HepG2 (cell line): ENCODE results near the gene TGFBRAP1. TPM values are rescaled to one million over a fixed set of nuclear protein-coding genes. Genes with fewer than 3 reads are reported as not detected.

ENCODE experiments used
- ATF7 ChIP-seq, 2 experiments: fragments of 450-650 bp in 1 of 2; sonication (generic) in 1 of 2; formaldehyde crosslinking in 1 of 2; IDR thresholded peaks; 2 replicates each; pipeline versions ENCODE4 v1.4.0 to v1.6.1; 2016 to 2020; ENCODE audit warnings: antibody characterized with exemption in 1 of 2, mild to moderate bottlenecking in 1 of 2, missing genetic modification reagents in 1 of 2
- HIVEP1 ChIP-seq: sonication (generic); formaldehyde crosslinking; IDR thresholded peaks from 2 replicates; pipeline ENCODE4 v1.4.0; 2020; ENCODE audit warnings: mild to moderate bottlenecking, missing genetic modification reagents
- NCOA2 ChIP-seq: sonication (generic); formaldehyde crosslinking; IDR thresholded peaks from 2 replicates; pipeline ENCODE4 v1.8.0; 2022; ENCODE audit warnings: inconsistent platforms
- SCMH1 ChIP-seq: sonication (generic); formaldehyde crosslinking; IDR thresholded peaks from 2 replicates; pipeline ENCODE4 v1.9.0; 2021; ENCODE audit warnings: missing genetic modification reagents, mild to moderate bottlenecking, borderline replicate concordance
- SIN3B ChIP-seq: fragments of 150-350 bp; IDR thresholded peaks from 2 replicates; pipeline ENCODE4 v1.6.1; 2014; ENCODE audit warnings: low read length
- SIX4 ChIP-seq: sonication (generic); formaldehyde crosslinking; IDR thresholded peaks from 2 replicates; pipeline ENCODE4 v1.4.0; 2020; ENCODE audit warnings: missing genetic modification reagents
- STAT5B ChIP-seq: sonication (generic); formaldehyde crosslinking; IDR thresholded peaks from 2 replicates; pipeline ENCODE4 v1.4.0; 2020; ENCODE audit warnings: missing genetic modification reagents
- TOE1 ChIP-seq: sonication (generic); formaldehyde crosslinking; IDR thresholded peaks from 2 replicates; pipeline ENCODE4 v1.4.0; 2020; ENCODE audit warnings: mild to moderate bottlenecking, missing genetic modification reagents
- ZEB1 ChIP-seq: IDR thresholded peaks from 2 replicates; pipeline ENCODE4 v1.6.1; 2012; ENCODE audit warnings: mild to moderate bottlenecking, low read depth, inconsistent platforms; ENCODE audit not compliant: insufficient replicate concordance
- ZNF30 ChIP-seq: sonication (generic); formaldehyde crosslinking; IDR thresholded peaks from 2 replicates; pipeline ENCODE4 v1.5.0; 2020; ENCODE audit warnings: mild to moderate bottlenecking, missing genetic modification reagents
- ZNF567 ChIP-seq: sonication (generic); formaldehyde crosslinking; IDR thresholded peaks from 2 replicates; pipeline ENCODE4 v1.8.1; 2023; ENCODE audit warnings: mild to moderate bottlenecking, missing genetic modification reagents, borderline replicate concordance
- ZNF644 ChIP-seq: IDR thresholded peaks from 2 replicates; pipeline ENCODE4 v1.6.1; 2016; ENCODE audit warnings: low read depth
- ZNF788 ChIP-seq: sonication (generic); formaldehyde crosslinking; IDR thresholded peaks from 2 replicates; pipeline ENCODE4 v1.5.0; 2020; ENCODE audit warnings: mild to moderate bottlenecking, missing genetic modification reagents, borderline replicate concordance
- ZSCAN20 ChIP-seq: sonication (generic); formaldehyde crosslinking; IDR thresholded peaks from 2 replicates; pipeline ENCODE4 v1.4.0; 2020; ENCODE audit warnings: missing genetic modification reagents, mild to moderate bottlenecking, borderline replicate concordance
- polyA plus RNA-seq, 8 experiments: library from polyadenylated mRNA; depleted of rRNA in 3 of 8; stranded (reverse) in 7 of 8; unstranded in 1 of 8; fragments of >200 nt; fragmentation: Illumina TruSeq in 4 of 8; extraction: Trizol in 4 of 8; gene quantifications; 2 replicates each; pipeline versions ENCODE4 v1.2.1 to v1.2.3, GENCODE V29; 2011 to 2016; ENCODE audit warnings: low read depth in 4 of 8, missing spikeins in 1 of 8, mixed read lengths in 1 of 8; ENCODE audit not compliant: insufficient read depth in 1 of 8
- total RNA-seq, 5 experiments: library from RNA; depleted of rRNA; stranded (reverse); fragments of >200 nt; fragmentation: Illumina TruSeq; extraction: Trizol; gene quantifications; 2 replicates each; pipeline ENCODE4 v1.2.3, GENCODE V29; 2016; ENCODE audit warnings: low read depth in 1 of 5
- TF ChIP-seq, protein P1 (sequence below): IDR thresholded peaks from 2 replicates; pipeline ENCODE4 v1.6.1; 2016; ENCODE audit warnings: missing biosample characterization, missing genetic modification reagents, low read depth
- TF ChIP-seq, protein P2 (sequence below): sonication (generic); formaldehyde crosslinking; IDR thresholded peaks from 2 replicates; pipeline ENCODE4 v1.5.1; 2020; ENCODE audit warnings: missing genetic modification reagents, mild to moderate bottlenecking, borderline replicate concordance
- TF ChIP-seq, protein P3 (sequence below): sonication (generic); formaldehyde crosslinking; IDR thresholded peaks from 2 replicates; pipeline ENCODE4 v1.5.1; 2020; ENCODE audit warnings: missing genetic modification reagents, mild to moderate bottlenecking, borderline replicate concordance

TGFBRAP1 gene
- total and polyA plus RNA-seq, 2 of the 13 experiments (the other 11 are each of a cell fraction or from before 2014, with no cell fraction given), result 12.7 to 22.9 TPM

DNA sequence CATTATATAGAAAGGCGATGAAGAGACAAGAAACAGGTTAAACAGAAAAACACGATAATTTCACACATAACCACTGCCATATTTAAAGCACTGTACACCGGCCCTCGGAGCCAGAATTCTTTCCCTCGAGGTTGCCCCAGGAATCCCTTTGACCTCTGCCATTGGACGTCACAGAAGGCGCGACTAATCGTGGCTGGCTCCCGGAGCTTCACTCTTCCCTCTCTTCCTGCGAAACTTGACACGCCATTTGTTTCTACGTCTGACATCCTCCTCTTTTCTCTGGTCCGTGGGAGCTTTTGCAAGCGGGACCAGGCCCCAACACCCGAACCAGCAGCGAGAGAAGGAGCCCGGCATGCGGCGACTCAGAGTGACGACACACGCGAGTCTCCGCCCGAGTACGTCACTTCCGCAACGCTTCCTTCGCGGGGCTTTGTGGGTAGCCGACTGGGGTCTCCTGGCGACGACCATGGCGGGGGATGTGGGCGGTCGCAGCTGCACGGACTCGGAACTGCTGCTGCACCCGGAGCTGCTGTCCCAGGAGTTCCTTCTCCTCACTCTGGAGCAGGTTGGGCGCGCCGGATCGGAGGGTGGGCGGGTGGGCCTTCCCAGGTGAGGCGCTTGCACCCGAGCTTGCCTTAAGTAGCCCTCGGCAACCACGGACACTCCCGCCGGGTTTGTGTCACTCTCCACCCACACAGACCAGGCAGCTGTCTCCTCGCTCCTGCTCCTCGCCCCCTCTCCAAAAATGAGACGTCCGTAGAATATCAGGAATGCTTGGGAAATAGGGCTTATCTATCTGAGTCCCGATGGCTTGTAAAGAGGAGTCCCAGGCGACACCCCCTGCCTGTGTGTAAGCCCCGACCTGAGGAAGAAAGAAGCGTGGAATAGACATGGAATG is 7.8 kb upstream of the TGFBRAP1 start, which contains the start of gene C2orf49 (continued):
- TF ChIP-seq TOE1 (CRISPR knock-in tag) (no peak), ZEB1 (no peak), ZNF567 (no peak), ZSCAN20 (CRISPR knock-in tag) (no peak), ZNF30 (CRISPR knock-in tag) (no peak), SCMH1 (no peak), ATF7 (IDR thresholded peaks at IDR 0.05) (peak; percentile 68; the same call in 1 of the 2 replicates), ATF7 (CRISPR knock-in tag; IDR thresholded peaks at IDR 0.05) (peak; percentile 78; the same call in 1 of the 2 replicates), STAT5B (CRISPR knock-in tag) (no peak), SIX4 (peak; percentile 53; the same call in 1 of the 2 replicates), ZNF644 (no peak), NCOA2 (CRISPR knock-in tag) (peak; percentile 33; the same call in 1 of the 2 replicates), ZNF788 (CRISPR knock-in tag) (no peak; the same call in 1 of the 2 replicates), SIN3B (peak; percentile 82), HIVEP1 (CRISPR knock-in tag) (peak; percentile 95)
- TF ChIP-seq, protein P1, sequence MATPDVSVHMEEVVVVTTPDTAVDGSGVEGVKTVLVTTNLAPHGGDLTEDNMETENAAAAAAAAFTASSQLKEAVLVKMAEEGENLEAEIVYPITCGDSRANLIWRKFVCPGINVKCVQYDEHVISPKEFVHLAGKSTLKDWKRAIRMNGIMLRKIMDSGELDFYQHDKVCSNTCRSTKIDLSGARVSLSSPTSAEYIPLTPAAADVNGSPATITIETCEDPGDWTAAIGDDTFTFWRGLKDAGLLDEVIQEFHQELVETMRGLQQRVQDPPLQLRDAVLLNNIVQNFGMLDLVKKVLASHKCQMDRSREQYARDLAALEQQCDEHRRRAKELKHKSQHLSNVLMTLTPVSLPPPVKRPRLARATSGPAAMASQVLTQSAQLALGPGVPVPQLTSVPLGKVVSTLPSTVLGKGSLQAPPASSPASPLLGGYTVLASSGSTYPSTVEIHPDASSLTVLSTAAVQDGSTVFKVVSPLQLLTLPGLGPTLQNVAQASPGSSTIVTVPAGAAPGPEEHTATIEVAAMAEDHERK (CRISPR knock-in tag), result no peak; the same call in 1 of the 2 replicates
- TF ChIP-seq, protein P2, sequence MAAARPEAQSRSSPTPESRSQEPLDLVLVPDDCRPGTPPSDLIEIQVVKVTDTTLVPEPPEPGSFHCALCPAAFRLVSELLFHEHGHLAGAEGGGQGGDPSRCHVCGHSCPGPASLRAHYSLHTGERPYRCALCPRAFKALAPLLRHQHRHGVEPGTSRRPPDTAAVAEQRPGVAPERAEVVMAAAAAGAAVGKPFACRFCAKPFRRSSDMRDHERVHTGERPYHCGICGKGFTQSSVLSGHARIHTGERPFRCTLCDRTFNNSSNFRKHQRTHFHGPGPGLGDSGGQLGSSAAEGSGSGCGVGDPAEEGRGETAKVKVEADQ (CRISPR knock-in tag), result peak; percentile 88
- TF ChIP-seq, protein P3, sequence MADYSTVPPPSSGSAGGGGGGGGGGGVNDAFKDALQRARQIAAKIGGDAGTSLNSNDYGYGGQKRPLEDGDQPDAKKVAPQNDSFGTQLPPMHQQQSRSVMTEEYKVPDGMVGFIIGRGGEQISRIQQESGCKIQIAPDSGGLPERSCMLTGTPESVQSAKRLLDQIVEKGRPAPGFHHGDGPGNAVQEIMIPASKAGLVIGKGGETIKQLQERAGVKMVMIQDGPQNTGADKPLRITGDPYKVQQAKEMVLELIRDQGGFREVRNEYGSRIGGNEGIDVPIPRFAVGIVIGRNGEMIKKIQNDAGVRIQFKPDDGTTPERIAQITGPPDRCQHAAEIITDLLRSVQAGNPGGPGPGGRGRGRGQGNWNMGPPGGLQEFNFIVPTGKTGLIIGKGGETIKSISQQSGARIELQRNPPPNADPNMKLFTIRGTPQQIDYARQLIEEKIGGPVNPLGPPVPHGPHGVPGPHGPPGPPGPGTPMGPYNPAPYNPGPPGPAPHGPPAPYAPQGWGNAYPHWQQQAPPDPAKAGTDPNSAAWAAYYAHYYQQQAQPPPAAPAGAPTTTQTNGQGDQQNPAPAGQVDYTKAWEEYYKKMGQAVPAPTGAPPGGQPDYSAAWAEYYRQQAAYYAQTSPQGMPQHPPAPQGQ (CRISPR knock-in tag), result 0 out of 2 replicates have a peak, but pooled peaks have one; percentile 57
